ENCODE results near the gene LGALS4. TPM values are rescaled to one million over a fixed set of nuclear protein-coding genes. Genes with fewer than 3 reads are reported as not detected.
"Not testable (repeated sequence)": the region's sequence is repeated elsewhere in the genome, so short reads cannot be mapped to it uniquely, and the experiment has no call there.

The LGALS4 gene
- total and polyA plus RNA-seq, 2 experiments from 2014 or later = 0.87 TPM; not detected in 1

GRCh38 chr19:38761884-38762389, 50.8 kb downstream of the LGALS4 start:
- H3K4me1 Mint-ChIP-seq; H3F3A ChIP-seq (replicated peaks; ENCODE audit: low read depth): not testable (repeated sequence)

GRCh38 chr19:38760805-38761517, 51.8 kb downstream of the LGALS4 start:
- H3K4me1 ChIP-seq (ENCODE audit: insufficient read depth); H4K20me1 ChIP-seq (replicated peaks; ENCODE audit: insufficient read depth); H3K9me2 ChIP-seq (ENCODE audit: insufficient read depth); H3K9me3 Mint-ChIP-seq; H3F3A ChIP-seq (replicated peaks; ENCODE audit: low read depth); H3K79me2 ChIP-seq (replicated peaks; ENCODE audit: insufficient read depth); H3K36me3 ChIP-seq (ENCODE audit: insufficient read depth); H3K27ac Mint-ChIP-seq; H3K27ac ChIP-seq (ENCODE audit: low read depth); ATAC-seq; H3K4me1 Mint-ChIP-seq; H3K36me3 Mint-ChIP-seq (ENCODE audit: low read depth); H3K27me3 Mint-ChIP-seq (ENCODE audit: insufficient read depth, low read depth, poor library complexity); H3K4me3 Mint-ChIP-seq; H3K4me3 ChIP-seq; H3K27me3 ChIP-seq (ENCODE audit: insufficient read depth); H2AFZ ChIP-seq; DNase-seq (ENCODE audit: low spot score); H3K4me2 ChIP-seq: not testable (repeated sequence)

More at GRCh38 chr19:38761884-38762389, 50.8 kb downstream of the LGALS4 start:
- H3K4me3 ChIP-seq; H2AFZ ChIP-seq; H4K20me1 ChIP-seq (replicated peaks; ENCODE audit: insufficient read depth); H3K4me3 Mint-ChIP-seq; ATAC-seq; DNase-seq (ENCODE audit: low spot score); H3K4me1 ChIP-seq (ENCODE audit: insufficient read depth); H3K36me3 Mint-ChIP-seq (ENCODE audit: low read depth); H3K36me3 ChIP-seq (ENCODE audit: insufficient read depth); H3K27me3 Mint-ChIP-seq (ENCODE audit: insufficient read depth, low read depth, poor library complexity); H3K9me3 Mint-ChIP-seq; H3K79me2 ChIP-seq (replicated peaks; ENCODE audit: insufficient read depth); H3K27ac ChIP-seq (ENCODE audit: low read depth); H3K4me2 ChIP-seq; H3K27me3 ChIP-seq (ENCODE audit: insufficient read depth); H3K27ac Mint-ChIP-seq; H3K9me2 ChIP-seq (ENCODE audit: insufficient read depth): not testable (repeated sequence)

DNA sequence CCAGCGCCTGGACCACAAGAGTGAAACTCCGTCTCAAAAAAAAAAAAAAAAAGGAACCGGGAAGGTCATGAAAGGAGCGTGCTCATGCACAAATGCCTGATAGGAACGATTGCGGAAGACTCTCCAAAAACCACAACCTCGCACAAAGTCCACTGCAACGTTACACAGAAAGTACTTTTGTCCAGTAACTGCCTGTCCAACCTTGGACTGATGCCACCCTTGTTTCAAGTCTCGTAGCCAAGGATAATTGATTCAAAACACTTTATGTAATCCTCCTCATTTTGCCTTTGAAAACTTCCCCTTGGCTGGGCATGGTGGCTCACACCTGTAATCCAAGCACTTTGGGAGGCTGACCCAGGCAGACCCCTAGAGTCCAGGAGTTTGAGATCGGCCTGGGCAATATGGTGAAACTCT, 53.1 kb downstream of the LGALS4 start:
- Histone ChIP-seq H3F3A (replicated peaks; ENCODE audit: low read depth) (no peaks in the 10 kb centered on the region), H3K4me2 (no peak overlapping the region), H3K79me2 (replicated peaks; ENCODE audit: insufficient read depth) (no peaks in the 10 kb centered on the region), H3K4me1 (ENCODE audit: insufficient read depth) (no peaks in the 10 kb centered on the region), H3K36me3 (ENCODE audit: insufficient read depth) (no peaks in the 10 kb centered on the region), H3K4me3 (no peak overlapping the region), H4K20me1 (replicated peaks; ENCODE audit: insufficient read depth) (no peaks in the 10 kb centered on the region), H3K27ac (ENCODE audit: low read depth) (no peak overlapping the region), H3K27me3 (ENCODE audit: insufficient read depth) (no peaks in the 10 kb centered on the region), H3K9me2 (ENCODE audit: insufficient read depth) (no peaks in the 10 kb centered on the region), H2AFZ (no peak overlapping the region)
- Mint-ChIP-seq H3K4me1 (no peaks in the 10 kb centered on the region), H3K27me3 (ENCODE audit: insufficient read depth, low read depth, poor library complexity) (peaks cover 7% of the 10 kb centered on the region), H3K4me3 (no peak overlapping the region), H3K9me3 (no peaks in the 10 kb centered on the region), H3K36me3 (ENCODE audit: low read depth) (no peaks in the 10 kb centered on the region), H3K27ac (no peak overlapping the region)
- ATAC-seq (no peak), DNase-seq (ENCODE audit: low spot score) (no peak)
- TF ChIP-seq STAT1 (IDR thresholded peaks at IDR 0.05; ENCODE audit: unreplicated experiment) (no peak), ZNF114 (CRISPR knock-in tag; IDR thresholded peaks at IDR 0.05) (no peak), JUNB (IDR thresholded peaks at IDR 0.05; ENCODE audit: unreplicated experiment) (no peak), EZH2phosphoT487 (IDR thresholded peaks at IDR 0.05; ENCODE audit: unreplicated experiment) (no peak), NANOG (IDR thresholded peaks at IDR 0.05; ENCODE audit: borderline replicate concordance) (no peak), CREB1 (CRISPR knock-in tag; IDR thresholded peaks at IDR 0.05; ENCODE audit: low read depth) (no peak)
- TF ChIP-seq, protein P1, sequence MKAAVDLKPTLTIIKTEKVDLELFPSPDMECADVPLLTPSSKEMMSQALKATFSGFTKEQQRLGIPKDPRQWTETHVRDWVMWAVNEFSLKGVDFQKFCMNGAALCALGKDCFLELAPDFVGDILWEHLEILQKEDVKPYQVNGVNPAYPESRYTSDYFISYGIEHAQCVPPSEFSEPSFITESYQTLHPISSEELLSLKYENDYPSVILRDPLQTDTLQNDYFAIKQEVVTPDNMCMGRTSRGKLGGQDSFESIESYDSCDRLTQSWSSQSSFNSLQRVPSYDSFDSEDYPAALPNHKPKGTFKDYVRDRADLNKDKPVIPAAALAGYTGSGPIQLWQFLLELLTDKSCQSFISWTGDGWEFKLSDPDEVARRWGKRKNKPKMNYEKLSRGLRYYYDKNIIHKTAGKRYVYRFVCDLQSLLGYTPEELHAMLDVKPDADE (IDR thresholded peaks at IDR 0.05) = no peak
- TF ChIP-seq, protein P2, sequence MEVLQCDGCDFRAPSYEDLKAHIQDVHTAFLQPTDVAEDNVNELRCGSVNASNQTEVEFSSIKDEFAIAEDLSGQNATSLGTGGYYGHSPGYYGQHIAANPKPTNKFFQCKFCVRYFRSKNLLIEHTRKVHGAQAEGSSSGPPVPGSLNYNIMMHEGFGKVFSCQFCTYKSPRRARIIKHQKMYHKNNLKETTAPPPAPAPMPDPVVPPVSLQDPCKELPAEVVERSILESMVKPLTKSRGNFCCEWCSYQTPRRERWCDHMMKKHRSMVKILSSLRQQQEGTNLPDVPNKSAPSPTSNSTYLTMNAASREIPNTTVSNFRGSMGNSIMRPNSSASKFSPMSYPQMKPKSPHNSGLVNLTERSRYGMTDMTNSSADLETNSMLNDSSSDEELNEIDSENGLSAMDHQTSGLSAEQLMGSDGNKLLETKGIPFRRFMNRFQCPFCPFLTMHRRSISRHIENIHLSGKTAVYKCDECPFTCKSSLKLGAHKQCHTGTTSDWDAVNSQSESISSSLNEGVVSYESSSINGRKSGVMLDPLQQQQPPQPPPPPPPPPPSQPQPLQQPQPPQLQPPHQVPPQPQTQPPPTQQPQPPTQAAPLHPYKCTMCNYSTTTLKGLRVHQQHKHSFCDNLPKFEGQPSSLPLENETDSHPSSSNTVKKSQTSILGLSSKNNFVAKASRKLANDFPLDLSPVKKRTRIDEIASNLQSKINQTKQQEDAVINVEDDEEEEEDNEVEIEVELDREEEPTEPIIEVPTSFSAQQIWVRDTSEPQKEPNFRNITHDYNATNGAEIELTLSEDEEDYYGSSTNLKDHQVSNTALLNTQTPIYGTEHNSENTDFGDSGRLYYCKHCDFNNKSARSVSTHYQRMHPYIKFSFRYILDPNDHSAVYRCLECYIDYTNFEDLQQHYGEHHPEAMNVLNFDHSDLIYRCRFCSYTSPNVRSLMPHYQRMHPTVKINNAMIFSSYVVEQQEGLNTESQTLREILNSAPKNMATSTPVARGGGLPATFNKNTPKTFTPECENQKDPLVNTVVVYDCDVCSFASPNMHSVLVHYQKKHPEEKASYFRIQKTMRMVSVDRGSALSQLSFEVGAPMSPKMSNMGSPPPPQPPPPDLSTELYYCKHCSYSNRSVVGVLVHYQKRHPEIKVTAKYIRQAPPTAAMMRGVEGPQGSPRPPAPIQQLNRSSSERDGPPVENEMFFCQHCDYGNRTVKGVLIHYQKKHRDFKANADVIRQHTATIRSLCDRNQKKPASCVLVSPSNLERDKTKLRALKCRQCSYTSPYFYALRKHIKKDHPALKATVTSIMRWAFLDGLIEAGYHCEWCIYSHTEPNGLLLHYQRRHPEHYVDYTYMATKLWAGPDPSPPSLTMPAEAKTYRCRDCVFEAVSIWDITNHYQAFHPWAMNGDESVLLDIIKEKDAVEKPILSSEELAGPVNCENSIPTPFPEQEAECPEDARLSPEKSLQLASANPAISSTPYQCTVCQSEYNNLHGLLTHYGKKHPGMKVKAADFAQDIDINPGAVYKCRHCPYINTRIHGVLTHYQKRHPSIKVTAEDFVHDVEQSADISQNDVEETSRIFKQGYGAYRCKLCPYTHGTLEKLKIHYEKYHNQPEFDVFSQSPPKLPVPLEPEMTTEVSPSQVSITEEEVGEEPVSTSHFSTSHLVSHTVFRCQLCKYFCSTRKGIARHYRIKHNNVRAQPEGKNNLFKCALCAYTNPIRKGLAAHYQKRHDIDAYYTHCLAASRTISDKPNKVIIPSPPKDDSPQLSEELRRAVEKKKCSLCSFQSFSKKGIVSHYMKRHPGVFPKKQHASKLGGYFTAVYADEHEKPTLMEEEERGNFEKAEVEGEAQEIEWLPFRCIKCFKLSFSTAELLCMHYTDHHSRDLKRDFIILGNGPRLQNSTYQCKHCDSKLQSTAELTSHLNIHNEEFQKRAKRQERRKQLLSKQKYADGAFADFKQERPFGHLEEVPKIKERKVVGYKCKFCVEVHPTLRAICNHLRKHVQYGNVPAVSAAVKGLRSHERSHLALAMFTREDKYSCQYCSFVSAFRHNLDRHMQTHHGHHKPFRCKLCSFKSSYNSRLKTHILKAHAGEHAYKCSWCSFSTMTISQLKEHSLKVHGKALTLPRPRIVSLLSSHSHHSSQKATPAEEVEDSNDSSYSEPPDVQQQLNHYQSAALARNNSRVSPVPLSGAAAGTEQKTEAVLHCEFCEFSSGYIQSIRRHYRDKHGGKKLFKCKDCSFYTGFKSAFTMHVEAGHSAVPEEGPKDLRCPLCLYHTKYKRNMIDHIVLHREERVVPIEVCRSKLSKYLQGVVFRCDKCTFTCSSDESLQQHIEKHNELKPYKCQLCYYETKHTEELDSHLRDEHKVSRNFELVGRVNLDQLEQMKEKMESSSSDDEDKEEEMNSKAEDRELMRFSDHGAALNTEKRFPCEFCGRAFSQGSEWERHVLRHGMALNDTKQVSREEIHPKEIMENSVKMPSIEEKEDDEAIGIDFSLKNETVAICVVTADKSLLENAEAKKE (CRISPR knock-in tag; IDR thresholded peaks at IDR 0.05) = no peak

All from GM23338 (cell line).